Hippocampal formation (tissue), 2 donors: Measurements from ENCODE around the gene RAET1G.
"Not testable (repeated sequence)": the region's sequence is repeated elsewhere in the genome, so short reads cannot be mapped to it uniquely, and the experiment has no call there.

Source experiments
- DNase-seq, 2 donors: peaks; one replicate each; lab custom pipeline; 2025; lab: John Stamatoyannopoulos, UW

The RAET1G gene

GRCh38 chr6:149934249-149935156, 11.6 kb upstream of the RAET1G start:
- peak in 1 of 2 donors; percentile 29 for DNase-seq

GRCh38 chr6:149933461-149933860, 10.5 kb upstream of the RAET1G start:
- DNase-seq: no peak

- no peak for DNase-seq
Observed at GRCh38 chr6:149933036-149933435, 10.1 kb upstream of the RAET1G start.

- no peak for DNase-seq
Observed at GRCh38 chr6:149931501-149931900, 8.6 kb upstream of the RAET1G start.

- DNase-seq: no peak
Observed at GRCh38 chr6:149929422-149929821, 6.5 kb upstream of the RAET1G start.

GRCh38 chr6:149927025-149927424, 4.1 kb upstream of the RAET1G start:
- not testable (repeated sequence) for DNase-seq

- DNase-seq: peak; percentile 7 to 72
Observed at GRCh38 chr6:149925974-149926777, 3.3 kb upstream of the RAET1G start.

- DNase-seq: no peak
Observed at GRCh38 chr6:149925253-149925973, 2.5 kb upstream of the RAET1G start.

GRCh38 chr6:149924933-149925252, 2.0 kb upstream of the RAET1G start:
- DNase-seq: no peak

- DNase-seq: no peak
Observed at GRCh38 chr6:149924206-149924932, 1.4 kb upstream of the RAET1G start.

DNA sequence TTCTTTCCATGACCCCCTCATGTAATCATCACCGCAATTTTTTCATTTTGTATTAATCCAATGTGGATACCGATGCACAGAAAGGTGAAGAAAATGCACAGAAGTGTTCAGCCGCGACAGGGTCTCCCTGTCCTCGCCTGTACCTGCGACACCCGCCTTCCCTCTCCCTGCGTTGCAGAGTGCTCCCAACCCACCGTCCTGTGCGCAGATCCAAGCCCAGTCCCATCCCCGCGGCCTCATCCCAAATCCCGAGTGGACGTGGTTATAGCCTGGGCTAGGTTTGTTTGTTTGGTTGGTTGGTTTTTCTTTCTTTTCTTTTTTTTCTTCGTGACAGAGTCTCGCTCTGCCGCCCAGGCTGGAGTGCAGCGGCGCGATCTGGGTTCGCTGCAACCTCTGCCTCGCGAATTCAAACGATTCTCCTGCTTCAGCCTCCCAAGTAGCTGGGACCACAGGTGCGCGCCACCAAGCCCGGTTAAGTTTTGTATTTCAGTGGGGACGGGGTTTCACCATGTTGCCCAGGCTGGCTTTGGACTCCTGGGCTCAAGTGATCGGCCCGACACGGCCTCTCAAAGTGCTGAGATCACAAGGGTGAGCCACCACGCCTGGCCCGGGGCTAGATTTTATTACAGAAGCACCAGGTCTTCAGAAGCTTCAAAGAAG, 536 bp upstream of the RAET1G start:
- DNase-seq: no peak

DNA sequence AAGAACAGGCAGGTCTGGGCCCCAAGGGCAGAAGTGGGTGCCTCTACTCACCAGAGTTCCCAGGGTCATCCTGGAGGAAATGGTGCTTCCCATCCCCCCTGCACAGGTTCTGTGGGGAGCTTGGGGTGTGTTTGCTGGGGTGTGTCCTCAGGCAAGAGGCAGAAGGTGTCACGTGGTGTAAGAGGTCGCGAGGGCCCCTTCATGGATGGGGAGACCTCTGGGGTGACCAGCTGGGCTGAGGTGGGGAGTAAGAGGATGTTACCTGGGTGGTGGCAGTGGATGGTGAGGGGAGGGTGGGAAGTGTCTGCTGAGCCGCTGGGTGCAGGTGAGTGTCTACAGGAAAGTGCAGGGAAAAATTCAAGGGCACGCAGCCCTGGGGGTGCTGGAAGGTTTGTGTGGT, 830 bp downstream of the RAET1G start:
- not testable (repeated sequence) for DNase-seq

DNA sequence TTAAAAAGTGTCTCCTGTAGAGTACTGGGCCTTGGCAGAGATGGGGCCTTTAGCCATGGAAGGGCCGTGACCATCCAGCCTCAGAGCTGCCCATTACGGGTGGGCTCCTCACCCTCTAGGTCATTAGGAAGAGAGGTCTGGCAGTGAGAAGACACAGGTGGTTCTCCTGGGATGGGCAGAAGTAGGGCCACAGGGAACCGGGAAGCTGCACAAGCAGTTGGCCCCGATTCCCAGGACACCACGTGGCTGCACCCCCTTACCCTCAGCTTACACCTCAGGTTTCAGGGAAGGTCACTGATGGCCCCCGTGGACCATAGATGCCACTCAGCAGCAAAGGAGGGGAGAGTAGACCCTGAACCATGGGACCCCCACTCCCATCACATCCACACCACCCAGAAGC, 1.6 kb downstream of the RAET1G start:
- DNase-seq: no peak

- no peak for DNase-seq
Observed at GRCh38 chr6:149919834-149920225, 3.1 kb downstream of the RAET1G start.

- DNase-seq: not testable (repeated sequence)
Observed at GRCh38 chr6:149919126-149919833, 3.6 kb downstream of the RAET1G start.

- DNase-seq: no peak
Observed at GRCh38 chr6:149918151-149918905, 4.6 kb downstream of the RAET1G start.

DNA sequence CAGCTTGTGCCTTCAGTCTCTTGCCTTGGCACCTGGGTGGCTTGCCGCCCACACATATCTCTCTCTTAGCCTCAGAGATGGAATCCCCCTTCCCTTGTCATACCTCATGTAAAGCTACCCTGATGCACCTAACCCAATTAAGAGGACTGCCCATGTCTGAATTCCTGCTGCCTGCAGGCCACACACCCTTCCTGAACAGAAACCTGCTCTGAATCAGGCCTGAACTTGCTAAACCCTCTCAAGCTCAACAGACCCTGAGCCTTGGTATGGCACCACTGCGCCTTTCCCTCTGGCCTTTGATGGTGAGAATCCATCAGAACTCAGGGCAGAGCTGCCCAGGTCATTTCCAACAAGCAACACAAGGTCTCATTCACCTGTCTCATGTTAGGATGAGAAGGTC, 5.2 kb downstream of the RAET1G start:
- no peak for DNase-seq

- no peak for DNase-seq
Observed at GRCh38 chr6:149915970-149916865, 6.7 kb downstream of the RAET1G start.
